ENCODE measurements around the gene SHANK2.

- no peak for TF ChIP-seq POLR2A (IDR thresholded peaks at IDR 0.05; ENCODE audit: low read depth, low read length)
- TF ChIP-seq, protein P1, sequence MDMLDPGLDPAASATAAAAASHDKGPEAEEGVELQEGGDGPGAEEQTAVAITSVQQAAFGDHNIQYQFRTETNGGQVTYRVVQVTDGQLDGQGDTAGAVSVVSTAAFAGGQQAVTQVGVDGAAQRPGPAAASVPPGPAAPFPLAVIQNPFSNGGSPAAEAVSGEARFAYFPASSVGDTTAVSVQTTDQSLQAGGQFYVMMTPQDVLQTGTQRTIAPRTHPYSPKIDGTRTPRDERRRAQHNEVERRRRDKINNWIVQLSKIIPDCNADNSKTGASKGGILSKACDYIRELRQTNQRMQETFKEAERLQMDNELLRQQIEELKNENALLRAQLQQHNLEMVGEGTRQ (IDR thresholded peaks at IDR 0.05; ENCODE audit: low read depth, low read length), result no peak
- TF ChIP-seq, protein P2, sequence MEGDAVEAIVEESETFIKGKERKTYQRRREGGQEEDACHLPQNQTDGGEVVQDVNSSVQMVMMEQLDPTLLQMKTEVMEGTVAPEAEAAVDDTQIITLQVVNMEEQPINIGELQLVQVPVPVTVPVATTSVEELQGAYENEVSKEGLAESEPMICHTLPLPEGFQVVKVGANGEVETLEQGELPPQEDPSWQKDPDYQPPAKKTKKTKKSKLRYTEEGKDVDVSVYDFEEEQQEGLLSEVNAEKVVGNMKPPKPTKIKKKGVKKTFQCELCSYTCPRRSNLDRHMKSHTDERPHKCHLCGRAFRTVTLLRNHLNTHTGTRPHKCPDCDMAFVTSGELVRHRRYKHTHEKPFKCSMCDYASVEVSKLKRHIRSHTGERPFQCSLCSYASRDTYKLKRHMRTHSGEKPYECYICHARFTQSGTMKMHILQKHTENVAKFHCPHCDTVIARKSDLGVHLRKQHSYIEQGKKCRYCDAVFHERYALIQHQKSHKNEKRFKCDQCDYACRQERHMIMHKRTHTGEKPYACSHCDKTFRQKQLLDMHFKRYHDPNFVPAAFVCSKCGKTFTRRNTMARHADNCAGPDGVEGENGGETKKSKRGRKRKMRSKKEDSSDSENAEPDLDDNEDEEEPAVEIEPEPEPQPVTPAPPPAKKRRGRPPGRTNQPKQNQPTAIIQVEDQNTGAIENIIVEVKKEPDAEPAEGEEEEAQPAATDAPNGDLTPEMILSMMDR (conservative IDR thresholded peaks at IDR 0.05; ENCODE audit: low read depth, low read length), result no peak
- no peak for TF ChIP-seq RAD21 (IDR thresholded peaks at IDR 0.05; ENCODE audit: low read length)
- no peak for TF ChIP-seq RCOR1 (IDR thresholded peaks at IDR 0.05; ENCODE audit: insufficient replicate concordance, low read length)
Measured at GRCh38 chr11:71209181-71209580, 43.2 kb downstream of the SHANK2 start.
